ENCODE results near the gene DLGAP1.

DLGAP1 gene

DNA sequence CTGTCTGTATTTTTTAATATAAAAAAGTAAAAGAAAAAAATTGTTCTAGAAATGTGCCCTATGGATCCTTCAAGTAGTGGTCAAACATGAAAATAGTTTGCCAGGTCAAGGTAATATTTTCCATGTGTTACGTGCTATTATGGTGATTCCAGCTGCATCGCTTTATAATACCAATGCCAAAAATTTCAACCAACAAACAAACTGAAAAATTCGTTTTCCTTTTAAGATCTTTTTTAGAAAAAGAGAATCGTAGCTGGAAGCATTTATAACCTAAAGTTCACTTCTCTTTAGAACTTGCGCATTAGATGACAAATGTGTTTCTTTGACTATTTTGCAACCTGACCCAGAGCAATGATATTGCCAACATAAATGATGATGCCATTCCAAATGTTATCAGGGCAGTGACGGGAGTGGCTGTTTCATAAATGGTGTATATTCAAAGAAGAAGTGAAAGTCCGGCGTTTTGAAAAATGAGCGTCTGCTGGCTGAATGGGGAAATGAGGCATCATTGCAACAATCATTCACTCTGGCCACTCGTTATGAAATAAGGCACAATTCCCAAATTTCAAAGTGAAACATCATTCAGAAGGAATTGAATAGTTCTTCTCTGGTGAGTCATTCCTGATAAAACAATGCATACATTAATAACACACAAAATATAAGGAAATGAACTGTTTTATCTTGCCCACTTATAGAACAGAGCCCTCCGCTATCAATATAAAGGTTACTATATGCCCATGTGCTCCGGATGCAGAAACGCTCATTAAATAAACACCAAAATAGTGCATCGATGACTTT is 707.7 kb downstream of the DLGAP1 start:
- no peak for DNase-seq

GRCh38 chr18:3742541-3742940 is 712.6 kb downstream of the DLGAP1 start:
- DNase-seq: no peak

DNA sequence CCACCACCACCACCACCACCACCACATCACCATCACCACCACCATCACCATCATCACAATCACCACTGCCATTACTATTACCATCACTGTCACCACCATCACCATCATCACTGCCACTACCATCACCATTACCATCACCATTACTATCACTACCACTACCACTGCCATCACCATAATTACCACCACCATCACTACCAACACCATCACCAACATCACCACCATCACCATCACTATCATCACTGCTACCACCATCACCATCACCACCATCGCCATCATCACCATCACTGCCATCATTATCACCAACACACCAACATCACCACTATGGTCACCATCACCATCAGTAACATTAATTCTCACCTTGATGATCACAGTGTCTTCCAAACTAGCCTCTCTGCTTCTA is 713.8 kb downstream of the DLGAP1 start:
- DNase-seq: no peak

DNA sequence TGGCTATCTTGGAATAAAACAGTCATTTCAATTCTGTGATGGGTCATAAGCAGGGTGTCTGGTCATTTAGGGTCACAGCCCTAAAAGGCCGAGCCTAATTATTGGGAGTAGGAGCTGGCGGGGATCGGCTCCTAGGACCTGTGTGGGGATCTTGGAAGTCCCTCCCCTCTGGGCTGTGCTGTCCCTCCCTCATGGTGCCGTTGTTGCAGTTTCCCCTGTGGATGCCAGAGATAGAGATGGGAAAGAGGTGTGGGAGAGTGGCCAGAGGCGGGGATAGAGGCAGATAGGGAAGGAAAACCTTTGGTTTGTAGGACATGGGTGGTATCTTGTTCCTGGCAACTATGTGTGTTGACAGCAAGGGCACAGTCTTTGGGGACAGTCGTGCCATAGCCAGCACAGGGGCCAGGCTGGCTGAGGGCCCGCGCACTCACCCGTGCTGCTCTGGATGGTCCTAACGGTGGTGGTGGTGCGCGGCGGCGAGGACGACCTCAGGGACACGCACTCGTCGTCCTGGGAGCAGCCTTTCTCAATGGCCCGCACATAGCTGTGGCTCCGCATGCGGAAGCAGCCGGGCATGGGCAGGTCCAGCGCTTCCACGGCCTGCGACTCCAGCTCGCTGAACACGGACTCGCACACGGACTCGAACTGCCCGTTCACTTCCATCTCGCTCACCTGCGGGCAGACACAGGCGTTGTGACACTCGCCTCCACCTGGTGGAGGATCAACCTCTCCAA is 726.2 kb downstream of the DLGAP1 start:
- DNase-seq: no peak

DNA sequence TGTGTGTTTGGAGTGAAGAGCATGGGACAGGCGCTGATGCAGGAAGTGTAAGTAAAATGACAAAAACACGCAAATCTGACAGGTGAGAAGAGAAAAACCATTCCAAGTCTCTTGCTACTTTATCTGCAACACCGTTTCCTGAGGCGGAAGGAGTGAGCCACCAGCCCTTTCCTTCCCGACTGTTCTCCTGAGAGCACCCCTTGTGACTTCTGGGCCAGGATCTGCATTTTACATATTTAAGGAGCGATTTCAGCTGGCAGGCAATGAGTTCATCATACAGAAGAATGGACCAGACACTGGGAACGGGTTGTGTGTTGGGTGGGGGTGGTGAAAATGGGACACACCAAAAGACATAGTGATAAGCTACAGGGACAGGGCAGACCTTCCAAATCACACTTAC is 727.8 kb downstream of the DLGAP1 start:
- no peak for DNase-seq

DNA sequence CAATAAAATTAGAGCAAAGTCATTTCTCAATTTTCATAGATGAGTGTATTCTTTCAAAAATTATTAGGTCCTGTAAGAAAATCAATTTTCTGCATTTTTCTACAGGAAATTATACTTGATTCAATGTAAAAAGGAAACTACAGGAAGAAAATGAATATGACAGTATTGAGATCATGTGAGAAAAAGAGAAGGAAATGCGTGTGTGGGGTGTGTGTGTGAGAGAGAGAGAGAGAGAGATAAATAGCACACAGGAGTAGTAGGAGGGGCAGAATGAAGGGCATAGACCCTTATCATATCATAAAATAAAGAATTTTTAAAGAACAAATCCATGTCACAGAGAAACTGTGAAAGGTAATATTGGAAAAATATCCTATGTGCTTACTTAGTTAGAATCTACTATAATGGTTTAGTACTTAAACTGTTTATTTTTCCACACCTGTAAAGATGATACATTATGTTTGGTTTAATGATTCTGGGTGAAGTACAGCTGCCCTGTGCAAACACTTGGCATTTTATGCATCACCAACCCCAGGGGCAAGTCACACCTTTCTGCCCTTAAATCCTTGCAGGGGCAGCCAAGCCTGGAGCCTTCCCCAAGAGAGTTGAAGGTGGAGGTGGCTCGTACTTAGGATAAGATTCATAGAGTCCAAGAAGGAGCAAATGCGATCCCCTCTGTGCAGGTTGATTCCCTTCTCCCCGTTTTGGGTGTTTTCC is 728.7 kb downstream of the DLGAP1 start:
- DNase-seq: no peak

DNA sequence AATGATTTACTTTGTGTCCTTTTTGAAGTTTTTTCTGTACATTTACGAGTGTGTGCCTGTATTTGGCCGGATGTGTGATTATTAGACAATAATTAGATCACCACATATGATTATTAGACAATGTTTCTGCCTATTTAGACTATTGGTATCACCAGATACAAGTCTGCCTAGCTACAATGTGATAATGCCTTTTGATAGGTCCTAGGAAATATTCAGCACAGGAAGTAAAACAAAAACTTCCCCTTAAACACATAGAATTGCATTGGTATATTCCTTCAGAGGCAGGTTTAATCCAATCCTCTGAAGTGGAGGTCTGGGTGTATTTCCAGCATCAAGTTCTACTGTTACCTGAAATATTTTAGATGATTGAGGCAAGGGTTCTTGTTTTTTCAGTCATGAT is 730.0 kb downstream of the DLGAP1 start:
- no peak for DNase-seq

DNA sequence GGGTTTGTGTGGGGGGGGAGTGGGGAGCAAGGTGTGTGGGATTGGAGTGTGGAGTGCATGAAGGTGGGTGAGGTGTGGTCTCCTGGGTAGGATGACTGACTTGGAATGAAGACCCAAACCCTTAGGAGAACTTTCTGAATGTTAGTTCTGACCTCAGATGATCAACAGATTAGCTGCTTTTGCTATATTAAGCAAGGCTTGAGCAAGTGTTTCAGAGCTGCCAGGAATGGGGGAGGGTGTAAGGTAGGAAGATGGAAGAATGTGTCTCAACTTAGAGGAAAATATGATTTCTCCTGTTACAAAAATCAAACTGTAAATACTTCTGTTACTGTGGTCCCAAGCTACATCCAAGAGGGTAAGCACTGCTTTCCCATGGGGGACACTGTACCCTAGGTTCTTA is 731.6 kb downstream of the DLGAP1 start:
- DNase-seq: no peak

- no peak for DNase-seq
These were observed 732.3 kb downstream of the DLGAP1 start for GRCh38 chr18:3722649-3723433.

GRCh38 chr18:3721771-3722648 is 733.1 kb downstream of the DLGAP1 start:
- no peak for DNase-seq

DNA sequence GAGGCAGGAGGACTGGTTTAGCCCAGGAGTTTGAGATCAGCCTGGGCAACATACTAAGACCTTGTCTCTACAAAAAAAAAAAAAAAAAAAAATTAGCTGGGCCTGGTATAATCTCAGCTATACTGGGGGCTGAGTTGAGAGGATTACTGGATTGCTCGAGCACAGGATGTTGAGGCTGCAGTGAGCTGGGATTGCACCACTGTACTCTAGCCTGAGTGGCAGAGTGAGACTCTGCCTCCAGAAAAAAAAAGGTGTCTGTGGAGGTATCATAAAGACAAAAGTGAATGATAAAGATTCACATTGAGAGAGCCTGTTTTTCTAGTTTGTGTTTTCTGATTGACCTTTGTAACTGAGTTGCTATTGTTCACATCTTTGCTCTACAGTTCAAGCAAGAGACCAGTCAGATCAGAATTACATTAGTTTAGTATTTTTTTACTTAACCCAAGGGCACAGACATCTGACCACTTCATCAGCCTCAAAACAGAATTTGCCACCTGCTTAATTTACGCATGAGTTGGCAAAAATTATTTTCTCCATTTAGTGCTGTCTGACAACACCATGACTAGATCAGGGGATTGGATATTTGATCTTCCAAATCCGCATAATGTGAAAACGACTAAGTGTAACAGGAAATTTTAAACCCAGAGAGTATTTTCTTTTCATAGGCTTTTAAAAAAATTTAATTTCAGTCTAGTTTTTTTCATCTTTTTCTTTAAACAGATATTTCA is 734.1 kb downstream of the DLGAP1 start:
- DNase-seq: no peak

- no peak for DNase-seq
These were observed 734.9 kb downstream of the DLGAP1 start for GRCh38 chr18:3720159-3720558.

- DNase-seq: no peak
These were observed 737.6 kb downstream of the DLGAP1 start for GRCh38 chr18:3717376-3718025.

DNA sequence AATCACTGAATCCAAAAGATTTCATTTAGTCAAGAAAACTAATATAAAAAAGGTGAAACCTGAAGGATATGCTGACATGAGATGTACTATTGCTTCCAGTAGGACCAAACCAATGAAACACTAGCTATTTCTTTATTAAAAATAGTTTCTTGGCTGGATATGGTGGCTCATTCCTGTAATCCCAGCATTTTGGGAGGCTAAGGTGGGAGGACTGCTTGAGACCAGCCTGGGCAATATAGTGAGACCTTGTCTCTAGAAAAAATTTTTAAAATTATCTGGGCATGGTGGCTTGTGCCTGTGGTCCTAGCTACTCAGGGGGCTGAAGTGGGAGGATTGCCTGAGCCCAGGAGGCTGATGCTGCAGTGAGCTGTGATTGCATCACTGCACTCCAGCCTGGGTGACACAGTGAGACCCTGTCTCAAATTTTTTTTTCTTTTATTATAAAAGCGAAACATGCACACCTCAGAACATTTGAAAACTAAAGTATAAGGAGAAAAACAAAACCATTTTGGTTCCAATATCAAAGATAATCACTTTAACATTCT is 738.9 kb downstream of the DLGAP1 start:
- no peak for DNase-seq

DNA sequence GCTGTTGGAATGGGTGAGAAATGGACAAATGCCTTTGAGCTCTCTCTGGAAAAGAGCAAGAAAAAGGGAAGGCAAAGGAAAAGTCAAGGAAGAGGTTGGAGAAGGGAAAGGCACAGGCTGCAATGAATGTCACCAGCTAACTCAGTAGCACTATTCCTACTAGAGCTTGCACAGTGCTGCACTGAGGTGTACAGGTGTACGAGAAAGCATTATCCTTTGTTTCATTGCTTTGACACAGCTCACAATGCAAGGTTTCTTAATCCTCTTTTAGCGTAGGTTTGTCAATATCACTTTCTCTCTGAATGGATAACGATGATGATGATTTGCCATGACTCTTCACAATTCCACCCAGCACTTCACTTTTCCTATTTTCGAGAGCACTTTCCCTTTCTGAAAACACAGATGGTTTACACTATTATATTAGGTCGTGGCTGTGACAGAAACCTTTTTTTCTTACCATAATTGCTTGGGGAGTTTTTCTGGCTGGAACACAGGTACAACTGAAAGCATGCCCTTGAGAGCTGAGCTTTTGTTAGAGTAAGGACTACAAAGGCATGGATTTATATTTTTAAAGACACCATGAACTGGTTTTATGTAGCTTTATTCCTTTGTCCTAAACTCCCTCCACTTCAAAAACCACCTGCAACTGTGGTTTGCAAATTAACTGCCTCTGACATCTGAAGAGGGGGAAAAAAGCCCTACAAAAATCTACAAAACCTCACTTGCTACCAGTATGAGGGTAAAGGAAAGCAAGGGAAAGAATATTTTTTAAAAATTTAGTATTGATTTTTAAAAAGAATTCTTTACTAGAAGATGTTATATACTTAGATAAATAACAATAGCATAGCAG is 739.7 kb downstream of the DLGAP1 start:
- DNase-seq: no peak

DNA sequence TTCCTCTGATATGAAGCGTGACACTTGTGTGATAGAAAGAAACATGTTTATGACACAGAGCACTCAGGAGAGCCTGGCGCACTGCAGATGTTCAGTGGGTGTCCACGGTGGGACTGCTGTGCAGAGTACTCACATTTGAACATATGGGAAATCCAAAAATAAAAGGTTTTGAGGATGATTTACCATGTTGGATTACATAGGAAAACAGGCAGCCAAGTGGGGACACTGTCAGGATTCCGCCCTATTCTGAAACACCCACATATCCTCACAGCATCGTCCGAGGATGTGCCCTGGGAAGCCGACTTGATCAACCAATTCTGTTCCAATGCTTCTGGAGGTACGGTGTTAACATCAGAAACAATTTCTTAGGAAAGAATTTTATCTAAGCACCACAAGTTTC is 741.4 kb downstream of the DLGAP1 start:
- no peak for DNase-seq

DNA sequence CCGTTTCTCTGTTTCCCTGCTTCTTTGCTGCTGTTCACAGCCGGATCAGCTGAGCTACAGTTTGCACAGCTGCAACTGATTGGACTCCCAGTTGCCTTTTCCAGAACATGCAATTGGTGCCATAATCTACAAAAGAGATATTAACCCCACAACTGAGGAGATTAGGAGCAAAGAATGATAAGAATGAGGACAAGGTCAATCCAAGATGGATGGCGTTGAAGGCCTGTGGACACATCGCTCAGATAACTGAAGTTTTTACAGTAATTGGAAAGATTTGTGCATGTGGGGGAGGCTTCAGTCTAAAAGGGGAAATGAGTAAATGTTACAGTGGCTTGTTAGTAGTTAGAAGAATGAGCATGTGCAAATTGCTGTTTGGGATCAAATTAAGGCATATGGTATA is 741.9 kb downstream of the DLGAP1 start:
- no peak for DNase-seq

DNA sequence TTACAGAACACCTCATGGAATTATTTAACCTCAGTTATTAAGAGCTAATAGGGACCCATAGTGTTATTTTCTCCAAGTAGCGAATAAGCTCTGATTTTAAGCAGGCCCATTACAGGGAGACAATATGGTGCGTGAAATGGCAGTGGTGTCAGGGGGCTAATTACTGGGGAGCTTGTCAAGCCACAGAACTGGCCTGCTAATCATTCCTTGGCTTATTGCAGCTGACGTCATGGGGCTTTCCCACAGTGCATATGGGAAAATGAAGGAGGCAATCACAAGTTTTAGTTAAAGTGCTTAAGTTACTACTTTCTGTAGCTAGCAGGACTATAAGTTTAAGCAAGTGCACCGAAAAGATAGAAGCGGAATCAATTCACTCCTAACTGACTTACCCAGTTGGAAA is 742.6 kb downstream of the DLGAP1 start:
- no peak for DNase-seq

GRCh38 chr18:3710712-3711301 is 744.3 kb downstream of the DLGAP1 start:
- no peak for DNase-seq
